GM12865 (cell line): ENCODE data around the gene CAPZB.
"Not testable (repeated sequence)": the region's sequence is repeated elsewhere in the genome, so short reads cannot be mapped to it uniquely, and the experiment has no call there.

Experiments
- DNase-seq: peaks from one replicate; pipeline ENCODE4 v3.0.0; 2010; ENCODE audit warnings: low read depth
- H3K4me3 ChIP-seq: 2 replicates; pipeline ENCODE4 v1.5.1; 2011; ENCODE audit warnings: mild to moderate bottlenecking, low read depth, low read length, control low read depth
- CTCF ChIP-seq: IDR thresholded peaks from 2 replicates; pipeline ENCODE4 v1.5.1; 2011; ENCODE audit warnings: low read length, control low read depth, low read depth, inconsistent platforms; ENCODE audit not compliant: insufficient read depth; ENCODE audit errors: missing control alignments

CAPZB gene

GRCh38 chr1:19310061-19310460 lies 175.3 kb downstream of the CAPZB start:
- DNase-seq, result no peak
- H3K4me3 ChIP-seq, result no peak overlapping the region
- no peak for TF ChIP-seq CTCF

- no peak for DNase-seq
Observed at GRCh38 chr1:19309123-19309813, 176.1 kb downstream of the CAPZB start.

GRCh38 chr1:19308509-19308907 lies 176.8 kb downstream of the CAPZB start:
- no peak for DNase-seq
- no peak for TF ChIP-seq CTCF
- no peak overlapping the region for H3K4me3 ChIP-seq

More at GRCh38 chr1:19309123-19309813, 176.1 kb downstream of the CAPZB start:
- no peak overlapping the region for H3K4me3 ChIP-seq
- TF ChIP-seq CTCF, result no peak

GRCh38 chr1:19307794-19308508 lies 177.4 kb downstream of the CAPZB start:
- no peak for TF ChIP-seq CTCF
- no peak overlapping the region for H3K4me3 ChIP-seq
- DNase-seq, result no peak

GRCh38 chr1:19306941-19307340 lies 178.4 kb downstream of the CAPZB start:
- no peak overlapping the region for H3K4me3 ChIP-seq
- no peak for DNase-seq
- no peak for TF ChIP-seq CTCF

- no peak for TF ChIP-seq CTCF
- no peak for DNase-seq
- no peak overlapping the region for H3K4me3 ChIP-seq
Observed at GRCh38 chr1:19305880-19306279, 179.5 kb downstream of the CAPZB start.

- DNase-seq, H3K4me3 ChIP-seq: not testable (repeated sequence)
Observed at GRCh38 chr1:19304081-19304480, 181.3 kb downstream of the CAPZB start.
